Epithelial cell of proximal tubule (primary cell): Measurements from ENCODE around the gene FOXK2. TPM values are rescaled to one million over a fixed set of nuclear protein-coding genes. Genes with fewer than 3 reads are reported as not detected.

Experiments used
- DNase-seq: peaks from one replicate; pipeline ENCODE4 v3.0.0-alpha.2; 2011; ENCODE audit warnings: low read depth
- H3K4me3 ChIP-seq: 2 replicates; pipeline ENCODE4 v1.5.1; 2011; ENCODE audit warnings: low read depth, mild to moderate bottlenecking, low read length
- CTCF ChIP-seq: conservative IDR thresholded peaks from 2 replicates; pipeline ENCODE4 v1.5.1; 2012; ENCODE audit warnings: low read depth, mild to moderate bottlenecking, low read length
- total RNA-seq: library from RNA; depleted of rRNA; stranded (reverse); fragments of >200 nt; gene quantifications from 2 replicates; pipeline ENCODE4 v1.2.3, GENCODE V29; 2015

Gene FOXK2
- total RNA-seq, 1 donor from 2014 or later = 33.4 TPM

GRCh38 chr17:82480318-82480717 is 39.2 kb upstream of the FOXK2 start:
- TF ChIP-seq CTCF = no peak
- DNase-seq = no peak
- H3K4me3 ChIP-seq = no peak overlapping the region

GRCh38 chr17:82483204-82483660 is 36.3 kb upstream of the FOXK2 start:
- DNase-seq = no peak
- no peak overlapping the region for H3K4me3 ChIP-seq
- TF ChIP-seq CTCF = no peak

- no peak overlapping the region for H3K4me3 ChIP-seq
- TF ChIP-seq CTCF = no peak
- no peak for DNase-seq
These were observed 35.7 kb upstream of the FOXK2 start for GRCh38 chr17:82483836-82484235.

GRCh38 chr17:82486231-82487094 is 33.1 kb upstream of the FOXK2 start:
- no peak overlapping the region for H3K4me3 ChIP-seq
- TF ChIP-seq CTCF = no peak
- no peak for DNase-seq

- no peak for TF ChIP-seq CTCF
- H3K4me3 ChIP-seq = no peak overlapping the region
- DNase-seq = no peak
These were observed 31.6 kb upstream of the FOXK2 start for GRCh38 chr17:82487910-82488309.

GRCh38 chr17:82489117-82489516 is 30.4 kb upstream of the FOXK2 start:
- no peak overlapping the region for H3K4me3 ChIP-seq
- DNase-seq = no peak
- no peak for TF ChIP-seq CTCF

GRCh38 chr17:82489851-82490511 is 29.6 kb upstream of the FOXK2 start:
- no peak for DNase-seq
- no peak overlapping the region for H3K4me3 ChIP-seq
- TF ChIP-seq CTCF = no peak
